Measurements from ENCODE around the gene UBE2G1. TPM values are rescaled to one million over a fixed set of nuclear protein-coding genes. Genes with fewer than 3 reads are reported as not detected.
"Not testable (repeated sequence)": the region's sequence is repeated elsewhere in the genome, so short reads cannot be mapped to it uniquely, and the experiment has no call there.

UBE2G1 gene
- total and polyA plus RNA-seq, 4 experiments from 2014 or later = 56.9 to 69.4 (median 62.0) TPM

DNA sequence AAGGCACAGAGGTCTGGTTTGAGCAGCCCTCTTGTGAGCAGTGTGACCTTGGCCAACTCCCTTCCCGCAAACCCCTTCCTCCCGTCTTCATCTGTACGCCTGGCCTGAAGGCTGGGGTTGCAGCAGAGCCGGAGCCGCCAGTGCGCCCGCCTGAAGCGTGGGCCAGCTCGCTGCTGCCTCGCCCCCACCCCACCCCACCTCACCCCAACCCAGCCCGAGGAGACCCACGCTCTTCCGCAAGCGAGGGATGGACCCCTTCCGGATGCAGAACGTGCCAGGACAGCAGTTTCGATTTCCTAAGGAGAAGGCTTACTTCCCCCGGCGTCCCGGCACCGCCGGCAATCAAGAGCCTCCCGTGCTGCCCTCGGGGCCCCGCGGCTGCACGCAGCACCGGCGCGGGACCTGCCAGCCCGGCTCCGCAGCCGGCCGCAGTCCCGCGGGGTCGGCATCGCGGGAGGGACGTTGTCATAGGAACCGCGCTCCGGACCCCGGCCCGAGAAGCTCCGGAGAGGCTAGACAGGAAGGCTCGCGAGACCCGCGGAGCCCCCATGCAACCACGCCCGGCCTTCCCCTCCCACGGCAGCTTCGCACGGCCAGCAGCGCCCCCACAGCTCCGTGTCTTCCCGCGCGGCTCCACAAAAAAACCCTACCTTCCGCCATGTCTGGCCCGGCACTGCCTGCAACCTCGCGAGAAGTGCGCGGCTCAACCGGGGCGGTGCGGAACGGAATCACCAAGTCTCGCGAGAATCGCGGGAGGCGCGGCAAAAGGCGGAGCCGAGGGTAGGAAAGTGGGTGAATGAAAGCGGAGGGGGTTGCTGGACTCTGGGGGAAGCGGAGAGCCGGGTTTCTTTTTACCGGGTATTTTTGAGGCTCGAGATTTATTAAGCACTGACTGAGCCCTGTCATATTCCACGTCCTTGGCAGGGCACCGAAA, 102.9 kb downstream of the UBE2G1 start, which contains the start of gene ANKFY1:
Gene ANKFY1, minus strand, starts transcription at position 698 of the 934 bp plus-strand sequence. Its CDS starts 38 bp downstream, at position 660.
- CTCF ChIA-PET (ENCODE audit: partially characterized antibody) = interaction anchor here (1.7 to 5.2 kb wide), 2 partner anchors 13 to 48 kb away, joined by 7 to 36 read pairs; no protein-coding TSS in a partner anchor
- H3K36me3 ChIP-seq (ENCODE audit: insufficient read depth, low read length) = no peaks in the 10 kb centered on the region
- H3K4me1 ChIP-seq (ENCODE audit: insufficient read depth, low read length) = peaks cover 37% of the 10 kb centered on the region
- Mint-ChIP-seq H3K4me3 (peak within 1 kb of the TSS; percentile 91 to 98 (median 94)), H3K36me3 (peaks cover 5 to 21% of the 10 kb centered on the region in 2 donors), H3K9me3 (no peaks in the 10 kb centered on the region), H3K4me1 (peaks cover 32 to 50% (median 39%) of the 10 kb centered on the region in 4 donors), H3K27me3 (no peaks in the 10 kb centered on the region), H3K27ac (peak within 1 kb of the TSS; percentile 91 to 97 (median 96))
- H3K27ac ChIP-seq (ENCODE audit: low read depth, low read length) = peak within 1 kb of the TSS; percentile 87
- no peaks in the 10 kb centered on the region for H3K27me3 ChIP-seq (ENCODE audit: insufficient read depth, low read length)
- peak within 1 kb of the TSS; percentile 74 to 86 for H3K4me3 ChIP-seq (ENCODE audit: low read length in 2 of 2)
- H3K9me3 ChIP-seq (ENCODE audit: control insufficient read depth in 1 of 2, low read length in 2 of 2) = no peaks in the 10 kb centered on the region
- DNase-seq = peak; percentile 96 to 99 (median 98)
- intact Hi-C loops (cut with micrococcal nuclease) = loop anchor here (1.0 to 5.0 kb wide), 2 partner anchors 46 to 103 kb away; partner anchors contain the start of gene UBE2G1
- POLR2A ChIA-PET (ENCODE audit: partially characterized antibody) = interaction anchor here (0.6 to 3.7 kb wide), 6 partner anchors 10 to 162 kb away, joined by 3 to 22 read pairs (median 3); partner anchors contain the start of genes CYB5D2, UBE2G1 and ZZEF1

DNA sequence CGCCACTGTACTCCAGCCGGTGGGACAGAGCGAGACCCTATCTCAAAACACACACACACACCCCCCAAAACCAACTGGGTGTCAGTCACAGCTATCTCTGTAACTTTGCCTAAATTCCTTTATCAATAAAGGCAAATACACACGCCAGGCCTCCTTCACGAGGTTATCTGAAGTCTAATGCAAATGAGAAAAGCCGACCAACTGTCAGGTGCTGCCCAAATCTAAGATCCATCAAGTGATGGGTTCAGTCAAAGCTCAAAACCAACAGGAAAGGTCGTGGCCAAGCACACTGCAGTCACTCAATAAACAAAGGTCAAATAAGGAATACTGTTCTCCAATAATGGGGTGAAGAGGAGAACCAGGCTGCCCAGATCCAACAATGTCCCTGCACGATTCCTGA, 103.8 kb downstream of the UBE2G1 start:
- Histone ChIP-seq H3K4me1 (ENCODE audit: insufficient read depth, low read length) (peaks cover 37% of the 10 kb centered on the region), H3K9me3 (ENCODE audit: control insufficient read depth in 1 of 2, low read length in 2 of 2) (no peaks in the 10 kb centered on the region), H3K27me3 (ENCODE audit: insufficient read depth, low read length) (no peaks in the 10 kb centered on the region), H3K4me3 (ENCODE audit: low read length in 2 of 2) (peak overlapping the region; percentile 74 to 86), H3K27ac (ENCODE audit: low read depth, low read length) (peak overlapping the region; percentile 87), H3K36me3 (ENCODE audit: insufficient read depth, low read length) (no peaks in the 10 kb centered on the region)
- Mint-ChIP-seq H3K36me3 (peaks cover 5 to 22% of the 10 kb centered on the region in 2 donors), H3K4me1 (peaks cover 32 to 54% (median 42%) of the 10 kb centered on the region in 4 donors), H3K27me3 (no peaks in the 10 kb centered on the region), H3K27ac (peak overlapping the region; percentile 31 to 91 (median 85)), H3K4me3 (peak overlapping the region; percentile 88 to 94 (median 90)), H3K9me3 (no peaks in the 10 kb centered on the region)
- DNase-seq = no peak
- ChIA-PET CTCF (ENCODE audit: partially characterized antibody) (interaction anchor here (1.0 to 5.2 kb wide), 3 partner anchors 12 to 47 kb away, joined by 3 to 36 read pairs (median 7); no protein-coding TSS in a partner anchor), POLR2A (ENCODE audit: partially characterized antibody) (interaction anchor here (0.6 to 3.7 kb wide), 3 partner anchors 32 to 103 kb away, joined by 3 to 22 read pairs (median 3); partner anchors contain the start of gene UBE2G1)
- intact Hi-C loops (cut with micrococcal nuclease) = loop anchor here (1.0 to 5.0 kb wide), 2 partner anchors 45 to 104 kb away; partner anchors contain the start of gene UBE2G1

DNA sequence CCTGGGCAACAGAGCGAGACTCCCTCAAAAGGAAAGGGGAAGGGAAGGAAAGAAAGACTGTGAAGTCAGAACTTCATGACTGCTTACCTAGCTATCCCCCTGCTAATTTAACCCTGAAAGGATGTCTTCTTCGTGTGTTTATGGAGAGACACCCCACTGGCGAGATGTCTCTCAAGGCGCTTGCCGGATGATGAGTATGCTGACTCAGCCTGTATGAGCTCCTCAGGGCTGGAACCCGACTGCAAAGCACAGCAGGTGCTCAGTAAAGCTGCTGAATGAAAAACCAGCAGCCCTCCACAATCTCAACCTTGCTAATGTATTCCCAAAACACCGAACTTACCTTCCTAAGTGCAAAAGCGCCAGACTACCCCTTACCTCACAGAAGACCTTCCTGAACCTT, 105.0 kb downstream of the UBE2G1 start:
- ChIA-PET CTCF (ENCODE audit: partially characterized antibody) (interaction anchor here (1.1 to 5.2 kb wide), 3 partner anchors 11 to 147 kb away, joined by 3 to 36 read pairs (median 3); no protein-coding TSS in a partner anchor), POLR2A (ENCODE audit: partially characterized antibody) (interaction anchor here (1.1 kb wide), 1 partner anchor 105 kb away, joined by 4 read pairs; the partner anchor contains the start of gene UBE2G1)
- peak overlapping the region in 3 of 7 donors; percentile 4 to 31 (median 24) for H3K27ac Mint-ChIP-seq
- no peaks in the 10 kb centered on the region for H3K9me3 Mint-ChIP-seq
- no peak for DNase-seq
- peak overlapping the region in 7 of 8 donors; percentile 45 to 91 (median 54) for H3K4me3 Mint-ChIP-seq
- peaks cover 11 to 25% of the 10 kb centered on the region in 2 donors for H3K36me3 Mint-ChIP-seq
- H3K27me3 Mint-ChIP-seq = no peaks in the 10 kb centered on the region
- H3K36me3 ChIP-seq (ENCODE audit: insufficient read depth, low read length) = no peaks in the 10 kb centered on the region
- H3K4me1 Mint-ChIP-seq = peaks cover 44 to 66% (median 54%) of the 10 kb centered on the region in 4 donors
- H3K27ac ChIP-seq (ENCODE audit: low read depth, low read length) = no peak overlapping the region
- no peaks in the 10 kb centered on the region for H3K9me3 ChIP-seq (ENCODE audit: control insufficient read depth in 1 of 2, low read length in 2 of 2)
- intact Hi-C loops (cut with micrococcal nuclease) = loop anchor here (5.0 kb wide), 1 partner anchor 44 kb away; no protein-coding TSS in a partner anchor
- H3K4me3 ChIP-seq (ENCODE audit: low read length in 2 of 2) = no peak overlapping the region
- no peaks in the 10 kb centered on the region for H3K27me3 ChIP-seq (ENCODE audit: insufficient read depth, low read length)
- H3K4me1 ChIP-seq (ENCODE audit: insufficient read depth, low read length) = peaks cover 37% of the 10 kb centered on the region

- ChIA-PET POLR2A (ENCODE audit: partially characterized antibody) (no interaction called here), CTCF (ENCODE audit: partially characterized antibody) (interaction anchor here (0.8 to 5.2 kb wide), 8 partner anchors 8 to 157 kb away, joined by 3 to 36 read pairs (median 4); no protein-coding TSS in a partner anchor)
- Mint-ChIP-seq H3K4me3 (no peak overlapping the region), H3K36me3 (peaks cover 17 to 24% of the 10 kb centered on the region in 2 donors), H3K4me1 (peaks cover 39 to 70% (median 54%) of the 10 kb centered on the region in 4 donors), H3K27me3 (no peaks in the 10 kb centered on the region), H3K9me3 (no peaks in the 10 kb centered on the region), H3K27ac (no peak overlapping the region)
- H3K4me3 ChIP-seq (ENCODE audit: low read length in 2 of 2) = no peak overlapping the region
- no peak for DNase-seq
- H3K9me3 ChIP-seq (ENCODE audit: control insufficient read depth in 1 of 2, low read length in 2 of 2) = no peaks in the 10 kb centered on the region
- no peaks in the 10 kb centered on the region for H3K27me3 ChIP-seq (ENCODE audit: insufficient read depth, low read length)
- intact Hi-C loops (cut with micrococcal nuclease) = no loop called here
- H3K4me1 ChIP-seq (ENCODE audit: insufficient read depth, low read length) = peaks cover 29% of the 10 kb centered on the region
- no peaks in the 10 kb centered on the region for H3K36me3 ChIP-seq (ENCODE audit: insufficient read depth, low read length)
- no peak overlapping the region for H3K27ac ChIP-seq (ENCODE audit: low read depth, low read length)
These were observed 107.6 kb downstream of the UBE2G1 start for GRCh38 chr17:4258867-4259266.

DNA sequence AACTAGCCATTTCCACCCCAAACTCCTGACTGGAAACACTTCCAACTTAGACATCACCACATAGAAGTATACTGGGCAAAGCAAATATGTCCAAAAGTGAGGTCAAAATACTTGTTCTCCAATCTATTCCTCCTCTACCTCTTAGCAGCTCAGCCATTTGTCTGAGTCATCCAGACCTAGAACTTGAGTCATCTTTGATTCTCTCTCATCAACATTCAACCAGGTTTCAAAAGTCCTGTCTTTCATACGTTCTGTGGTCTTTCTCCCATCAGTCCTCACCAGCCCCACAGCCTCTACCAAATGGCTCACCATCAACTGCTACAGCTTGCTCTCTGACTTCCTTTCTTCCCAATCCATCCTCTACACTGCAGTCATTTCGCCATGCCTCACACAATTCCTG, 109.5 kb downstream of the UBE2G1 start:
- H3K27ac ChIP-seq (ENCODE audit: low read depth, low read length) = no peak overlapping the region
- Mint-ChIP-seq H3K36me3 (peaks cover 22% of the 10 kb centered on the region in 2 donors), H3K9me3 (no peaks in the 10 kb centered on the region), H3K27me3 (no peaks in the 10 kb centered on the region), H3K4me3 (no peak overlapping the region), H3K4me1 (peaks cover 38 to 71% (median 57%) of the 10 kb centered on the region in 4 donors), H3K27ac (peak overlapping the region in 4 of 7 donors; percentile 31 to 84 (median 42))
- H3K27me3 ChIP-seq (ENCODE audit: insufficient read depth, low read length) = no peaks in the 10 kb centered on the region
- H3K36me3 ChIP-seq (ENCODE audit: insufficient read depth, low read length) = no peaks in the 10 kb centered on the region
- ChIA-PET POLR2A (ENCODE audit: partially characterized antibody) (no interaction called here), CTCF (ENCODE audit: partially characterized antibody) (interaction anchor here (1.4 kb wide), 1 partner anchor 16 kb away, joined by 4 read pairs; no protein-coding TSS in a partner anchor)
- H3K4me1 ChIP-seq (ENCODE audit: insufficient read depth, low read length) = peaks cover 19% of the 10 kb centered on the region
- intact Hi-C loops (cut with micrococcal nuclease) = no loop called here
- no peak for DNase-seq
- H3K4me3 ChIP-seq (ENCODE audit: low read length in 2 of 2) = no peak overlapping the region
- H3K9me3 ChIP-seq (ENCODE audit: control insufficient read depth in 1 of 2, low read length in 2 of 2) = no peaks in the 10 kb centered on the region

DNA sequence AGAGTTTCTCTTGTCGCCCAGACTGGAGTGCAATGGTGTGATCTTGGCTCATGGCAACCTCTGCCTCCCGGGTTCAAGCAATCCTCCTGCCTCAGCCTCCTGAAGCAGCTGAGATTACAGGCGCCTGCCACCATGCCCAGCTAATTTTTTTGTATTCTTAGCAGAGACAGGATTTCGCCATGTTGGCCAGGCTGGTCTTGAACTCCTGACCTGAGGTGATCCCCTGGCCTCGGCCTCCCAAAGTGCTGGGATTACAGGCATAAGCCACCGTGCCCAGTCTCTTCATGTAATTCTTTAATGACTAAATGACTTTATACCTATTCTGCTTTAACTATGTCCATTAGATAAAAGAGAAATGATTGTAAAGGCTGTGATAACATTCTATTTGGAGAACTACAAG, 111.2 kb downstream of the UBE2G1 start:
- H3K4me3 Mint-ChIP-seq; H3K27ac ChIP-seq (ENCODE audit: low read depth, low read length); POLR2A ChIA-PET (ENCODE audit: partially characterized antibody); H3K27ac Mint-ChIP-seq; H3K9me3 ChIP-seq (ENCODE audit: control insufficient read depth in 1 of 2, low read length in 2 of 2); H3K27me3 Mint-ChIP-seq; H3K27me3 ChIP-seq (ENCODE audit: insufficient read depth, low read length); H3K9me3 Mint-ChIP-seq; intact Hi-C loops (cut with micrococcal nuclease); H3K4me3 ChIP-seq (ENCODE audit: low read length in 2 of 2); H3K36me3 ChIP-seq (ENCODE audit: insufficient read depth, low read length); DNase-seq: not testable (repeated sequence)
- Mint-ChIP-seq H3K4me1 (peaks cover 34 to 66% (median 53%) of the 10 kb centered on the region in 4 donors), H3K36me3 (peaks cover 18 to 22% of the 10 kb centered on the region in 2 donors)
- CTCF ChIA-PET (ENCODE audit: partially characterized antibody) = interaction anchor here (1.5 kb wide), 1 partner anchor 40 kb away, joined by 4 read pairs; no protein-coding TSS in a partner anchor
- H3K4me1 ChIP-seq (ENCODE audit: insufficient read depth, low read length) = peaks cover 16% of the 10 kb centered on the region

Measured in CD4-positive, alpha-beta memory T cell (primary cell).